ENCODE results near the gene CDK5.
A peak's percentile ranks its signal among the peaks of the same experiment; 100 is the strongest.

The CDK5 gene

GRCh38 chr7:151073990-151074389, 16.3 kb upstream of the CDK5 start:
- no peak for DNase-seq (ENCODE audit: low read depth)

- DNase-seq (ENCODE audit: low read depth), result no peak
These were observed 13.6 kb upstream of the CDK5 start for GRCh38 chr7:151071032-151071866.

GRCh38 chr7:151070574-151070960, 12.9 kb upstream of the CDK5 start:
- DNase-seq (ENCODE audit: low read depth), result no peak

- no peak for DNase-seq (ENCODE audit: low read depth)
These were observed 12.3 kb upstream of the CDK5 start for GRCh38 chr7:151069841-151070573.

- no peak for DNase-seq (ENCODE audit: low read depth)
These were observed 10.5 kb upstream of the CDK5 start for GRCh38 chr7:151068069-151068773.

GRCh38 chr7:151066273-151066974, 8.7 kb upstream of the CDK5 start:
- DNase-seq (ENCODE audit: low read depth), result no peak

GRCh38 chr7:151065516-151065915, 7.8 kb upstream of the CDK5 start:
- DNase-seq (ENCODE audit: low read depth), result no peak

GRCh38 chr7:151064993-151065392, 7.3 kb upstream of the CDK5 start:
- no peak for DNase-seq (ENCODE audit: low read depth)

GRCh38 chr7:151064454-151064853, 6.8 kb upstream of the CDK5 start:
- DNase-seq (ENCODE audit: low read depth), result no peak

- no peak for DNase-seq (ENCODE audit: low read depth)
These were observed 5.5 kb upstream of the CDK5 start for GRCh38 chr7:151063212-151063561.

- DNase-seq (ENCODE audit: low read depth), result no peak
These were observed 4.9 kb upstream of the CDK5 start for GRCh38 chr7:151062399-151063211.

GRCh38 chr7:151062111-151062398, 4.4 kb upstream of the CDK5 start:
- DNase-seq (ENCODE audit: low read depth), result no peak

- DNase-seq (ENCODE audit: low read depth), result no peak
These were observed 3.8 kb upstream of the CDK5 start for GRCh38 chr7:151061213-151062110.

GRCh38 chr7:151060416-151061212, 2.9 kb upstream of the CDK5 start:
- no peak for DNase-seq (ENCODE audit: low read depth)

GRCh38 chr7:151060113-151060415, 2.4 kb upstream of the CDK5 start:
- no peak for DNase-seq (ENCODE audit: low read depth)

GRCh38 chr7:151059367-151060112, 1.8 kb upstream of the CDK5 start, which contains the start of gene SLC4A2:
SLC4A2 (plus strand) TSS chr7:151059589; CDS start chr7:151061988, 2,399 bp downstream.
- peak; percentile 46 for DNase-seq (ENCODE audit: low read depth)

- no peak for DNase-seq (ENCODE audit: low read depth)
These were observed 1.2 kb upstream of the CDK5 start for GRCh38 chr7:151058781-151059366.

GRCh38 chr7:151057989-151058780, 488 bp upstream of the CDK5 start:
- DNase-seq (ENCODE audit: low read depth), result peak; percentile 93

Measured in stimulated activated CD8-positive, alpha-beta memory T cell treated with anti-CD3 and anti-CD28 coated beads, Interleukin-15, amount 100 ng/mL, for 1 hour (primary cell).